GM12875 (cell line): ENCODE results near the gene CSNK2A1.

Experiments
- H3K4me3 ChIP-seq: one replicate; pipeline ENCODE4 v1.5.1; 2011; ENCODE audit warnings: low read depth, low read length, control low read depth
- CTCF ChIP-seq: IDR thresholded peaks from 2 replicates; pipeline ENCODE4 v1.5.1; 2011; ENCODE audit warnings: low read depth, mild to moderate bottlenecking, control low read depth, inconsistent platforms, low read length, moderate library complexity, borderline replicate concordance; ENCODE audit not compliant: insufficient read depth

Gene CSNK2A1

GRCh38 chr20:440636-441035 is 103.0 kb downstream of the CSNK2A1 start:
- no peak overlapping the region for H3K4me3 ChIP-seq
- TF ChIP-seq CTCF, result no peak

- no peak for TF ChIP-seq CTCF
These were observed 103.4 kb downstream of the CSNK2A1 start for GRCh38 chr20:440148-440547.

GRCh38 chr20:438571-439469 is 104.8 kb downstream of the CSNK2A1 start:
- no peak for TF ChIP-seq CTCF
- H3K4me3 ChIP-seq, result no peak overlapping the region

More at GRCh38 chr20:440148-440547, 103.4 kb downstream of the CSNK2A1 start:
- H3K4me3 ChIP-seq, result no peak overlapping the region

GRCh38 chr20:437787-438486 is 105.7 kb downstream of the CSNK2A1 start:
- no peak overlapping the region for H3K4me3 ChIP-seq
- TF ChIP-seq CTCF, result no peak

GRCh38 chr20:436476-436875 is 107.1 kb downstream of the CSNK2A1 start:
- no peak for TF ChIP-seq CTCF
- no peak overlapping the region for H3K4me3 ChIP-seq

- TF ChIP-seq CTCF, result no peak
- H3K4me3 ChIP-seq, result no peak overlapping the region
These were observed 108.0 kb downstream of the CSNK2A1 start for GRCh38 chr20:435558-435957.
